ENCODE results near the gene PIK3C3. TPM values are rescaled to one million over a fixed set of nuclear protein-coding genes. Genes with fewer than 3 reads are reported as not detected.

The PIK3C3 gene
- total and polyA plus RNA-seq, 9 of the 15 experiments (the other 6 are each of a cell fraction or from before 2014, with no cell fraction given): 27.0 to 101 (median 42.9) TPM

GRCh38 chr18:41939326-41939725, 15.7 kb upstream of the PIK3C3 start:
- FAIRE-seq (no peak), ATAC-seq (no peak), DNase-seq (ENCODE audit: extremely low read depth in 1 of 4, low spot score in 3 of 4) (no peak)
- CTCF ChIA-PET (ENCODE audit: low intra/inter-chr PET ratio): no interaction called here
- no peak overlapping the region for H3K9ac ChIP-seq (ENCODE audit: insufficient read depth in 1 of 2, low read depth in 2 of 2, low read length in 2 of 2)
- H3K27me3 ChIP-seq (ENCODE audit: control insufficient read depth in 2 of 2, insufficient read depth in 2 of 2, low read length in 2 of 2): no peaks in the 10 kb centered on the region
- no peak overlapping the region for H3K4me3 ChIP-seq
- no peaks in the 10 kb centered on the region for H3K9me3 ChIP-seq (replicated peaks; ENCODE audit: control insufficient read depth, insufficient read depth, low read depth, low read length)
- no peaks in the 10 kb centered on the region for H3K4me1 ChIP-seq (replicated peaks in 1 of 2; ENCODE audit: control insufficient read depth in 2 of 2, insufficient read depth in 2 of 2, low read length in 2 of 2)
- POLR2A ChIA-PET: no interaction called here
- no peaks in the 10 kb centered on the region for H3K9me1 ChIP-seq (ENCODE audit: control insufficient read depth, insufficient read depth, low read length)
- H3K79me2 ChIP-seq (ENCODE audit: control insufficient read depth, insufficient read depth, low read length): no peaks in the 10 kb centered on the region
- H4K20me1 ChIP-seq (replicated peaks; ENCODE audit: control insufficient read depth, insufficient read depth, low read length): no peaks in the 10 kb centered on the region
- TF ChIP-seq CUX1 (CRISPR knock-in tag; IDR thresholded peaks at IDR 0.05): no peak
- TF ChIP-seq MEF2A (IDR thresholded peaks at IDR 0.05; ENCODE audit: control insufficient read depth, low read depth, low read length): no peak
- TF ChIP-seq NFE2L1 (tag; IDR thresholded peaks at IDR 0.05; ENCODE audit: borderline replicate concordance, low read depth): no peak
- no peak for TF ChIP-seq MAZ (CRISPR knock-in tag; conservative IDR thresholded peaks at IDR 0.05 in 1 of 2, IDR thresholded peaks at IDR 0.05 in 1 of 2)
- no peak for TF ChIP-seq TARDBP (IDR thresholded peaks at IDR 0.05)
- TF ChIP-seq ELF1 (tag; IDR thresholded peaks at IDR 0.05): no peak
- no peak for TF ChIP-seq MNT (conservative IDR thresholded peaks at IDR 0.05)
- TF ChIP-seq RFX7 (CRISPR knock-in tag; IDR thresholded peaks at IDR 0.05): no peak
- no peak for TF ChIP-seq POLR2A (conservative IDR thresholded peaks at IDR 0.05)
- TF ChIP-seq TEAD2 (tag; IDR thresholded peaks at IDR 0.05): no peak
- no peak for TF ChIP-seq EHMT2 (IDR thresholded peaks at IDR 0.05)
- TF ChIP-seq ZNF282 (CRISPR knock-in tag; IDR thresholded peaks at IDR 0.05): no peak
- no peak for TF ChIP-seq MTA1 (IDR thresholded peaks at IDR 0.05; ENCODE audit: borderline replicate concordance)
- no peak for TF ChIP-seq FOXJ3 (CRISPR knock-in tag; IDR thresholded peaks at IDR 0.05)
- no peak for TF ChIP-seq WHSC1 (IDR thresholded peaks at IDR 0.05; ENCODE audit: low read length)
- H3K27ac ChIP-seq (ENCODE audit: extremely low read depth, low read depth, low read length): no peak overlapping the region
- H3K36me3 ChIP-seq (ENCODE audit: control insufficient read depth, insufficient read depth, low read length): no peaks in the 10 kb centered on the region
- BruUV-seq (replicated peaks): no TSS peak
- in situ Hi-C loops (cut with MboI) (no loop called here), intact Hi-C loops (cut with micrococcal nuclease) (no loop called here)
- WGBS (ENCODE audit: insufficient coverage, low coverage, missing lambda C conversion rate): 0% methylated on average over 1 of the region's 1 CpG
- no peak overlapping the region for H2AFZ ChIP-seq (ENCODE audit: low read depth, low read length)
- H3K4me2 ChIP-seq (ENCODE audit: insufficient read depth, low read length): no peak overlapping the region
